Epithelial cell of alveolus of lung (primary cell): ENCODE data around the gene KRTCAP3. TPM values are rescaled to one million over a fixed set of nuclear protein-coding genes. Genes with fewer than 3 reads are reported as not detected.

Experiments
- total RNA-seq: library from RNA; depleted of rRNA; stranded (reverse); fragments of >200 nt; gene quantifications from 2 replicates; pipeline ENCODE4 v1.2.1, GENCODE V29; 2015

Gene KRTCAP3
- 2.7 TPM in 1 of 2 replicates, not detected in the other for total RNA-seq

GRCh38 chr2:27441958-27442919 lies at the start of gene KRTCAP3:
KRTCAP3 (plus strand) TSS chr2:27442381; CDS start chr2:27442413, 32 bp downstream.

GRCh38 chr2:27409321-27410073 lies 32.7 kb upstream of the KRTCAP3 start, which contains the start of gene PPM1G:
PPM1G (minus strand) TSS chr2:27409591; CDS start chr2:27409422, 169 bp downstream.

GRCh38 chr2:27428213-27428977 lies 13.8 kb upstream of the KRTCAP3 start, which contains the start of gene NRBP1:
NRBP1 (plus strand) TSS chr2:27428631; CDS start chr2:27433274, 4,643 bp downstream.

GRCh38 chr2:27489498-27490397 lies 47.6 kb downstream of the KRTCAP3 start, which contains the start of gene IFT172:
IFT172 (minus strand) TSS chr2:27489743; CDS start chr2:27489653, 90 bp downstream.

Other genes starting within 250 kb of the KRTCAP3 start
- gene ATRAID, start 230.3 kb upstream of the KRTCAP3 start, total RNA-seq: 225 and 250 TPM in 2 replicates
- gene SLC5A6, start 230.1 kb upstream of the KRTCAP3 start, total RNA-seq: 18.3 and 26.0 TPM in 2 replicates
- gene CAD, start 225.0 kb upstream of the KRTCAP3 start, total RNA-seq: 22.5 and 42.7 TPM in 2 replicates
- not detected in 2 replicates for gene SLC30A3, start 179.3 kb upstream of the KRTCAP3 start, total RNA-seq
- gene DNAJC5G, start 166.9 kb upstream of the KRTCAP3 start, total RNA-seq: not detected in 2 replicates
- 0.24 TPM in 1 of 2 replicates, not detected in the other for gene TRIM54, start 160.0 kb upstream of the KRTCAP3 start, total RNA-seq
- gene UCN, start 133.9 kb upstream of the KRTCAP3 start, total RNA-seq: 1.0 and 11.3 TPM in 2 replicates
- 80.7 and 88.8 TPM in 2 replicates for gene MPV17, start 119.3 kb upstream of the KRTCAP3 start, total RNA-seq
- 44.7 and 50.6 TPM in 2 replicates for gene GTF3C2, start 85.6 kb upstream of the KRTCAP3 start, total RNA-seq
- gene EIF2B4, start 72.0 kb upstream of the KRTCAP3 start, total RNA-seq: 25.9 and 29.5 TPM in 2 replicates
- 77.5 and 138 TPM in 2 replicates for gene SNX17, start 71.8 kb upstream of the KRTCAP3 start, total RNA-seq
- 5.9 and 6.7 TPM in 2 replicates for gene ZNF513, start 61.6 kb upstream of the KRTCAP3 start, total RNA-seq
- gene PPM1G, start 32.8 kb upstream of the KRTCAP3 start, total RNA-seq: 48.9 and 86.0 TPM in 2 replicates
- 67.0 and 109 TPM in 2 replicates for gene NRBP1, start 13.8 kb upstream of the KRTCAP3 start, total RNA-seq
- gene IFT172, start 47.4 kb downstream of the KRTCAP3 start, total RNA-seq: 15.3 and 17.5 TPM in 2 replicates
- 10.4 and 20.9 TPM in 2 replicates for gene FNDC4, start 52.8 kb downstream of the KRTCAP3 start, total RNA-seq
- gene GCKR, start 54.5 kb downstream of the KRTCAP3 start, total RNA-seq: 0.24 and 0.39 TPM in 2 replicates
- 18.0 and 27.9 TPM in 2 replicates for gene ZNF512, start 140.7 kb downstream of the KRTCAP3 start, total RNA-seq
- gene CCDC121, start 186.6 kb downstream of the KRTCAP3 start, total RNA-seq: 0.40 and 1.8 TPM in 2 replicates
- 20.7 and 32.3 TPM in 2 replicates for gene GPN1, start 186.7 kb downstream of the KRTCAP3 start, total RNA-seq
- gene SUPT7L, start 221.2 kb downstream of the KRTCAP3 start, total RNA-seq: 16.0 and 25.4 TPM in 2 replicates
- gene SLC4A1AP, start 221.5 kb downstream of the KRTCAP3 start, total RNA-seq: 18.1 and 22.4 TPM in 2 replicates